ENCODE results near the gene MYO19. TPM values are rescaled to one million over a fixed set of nuclear protein-coding genes. Genes with fewer than 3 reads are reported as not detected.

Gene MYO19
- total RNA-seq, 4 donors from 2014 or later: 150 to 286 (median 213) TPM

DNA sequence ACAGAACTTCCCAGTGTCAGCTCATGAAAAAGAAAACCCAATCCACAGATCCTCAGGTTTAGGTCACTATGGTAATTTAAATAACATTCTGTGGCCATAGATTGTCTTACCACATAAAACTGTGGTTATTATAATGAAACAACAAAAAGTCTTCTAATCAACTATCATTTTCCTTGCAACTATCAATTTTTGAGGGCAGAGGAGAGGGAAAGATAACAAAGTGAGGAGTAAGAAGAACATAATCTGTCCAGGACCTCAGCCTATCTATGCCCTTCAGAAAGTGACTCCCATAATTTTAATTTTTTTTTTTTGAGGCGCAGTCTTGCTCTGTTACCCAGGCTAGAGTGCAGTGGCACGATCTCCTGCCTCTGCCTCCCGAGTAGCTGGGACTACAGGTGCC, 6.0 kb upstream of the MYO19 start:
- DNase-seq: no peak
- Histone ChIP-seq H3K9me3 (no peaks in the 10 kb centered on the region), H3K4me1 (peaks cover 0 to 13% (median 5%) of the 10 kb centered on the region in 4 donors), H3K36me3 (peaks cover 0 to 11% (median 0%) of the 10 kb centered on the region in 3 donors), H3K27ac (no peak overlapping the region), H3K4me3 (no peak overlapping the region), H3K27me3 (no peaks in the 10 kb centered on the region)
- no peak for TF ChIP-seq POLR2A (IDR thresholded peaks at IDR 0.05)
- TF ChIP-seq, protein P1, sequence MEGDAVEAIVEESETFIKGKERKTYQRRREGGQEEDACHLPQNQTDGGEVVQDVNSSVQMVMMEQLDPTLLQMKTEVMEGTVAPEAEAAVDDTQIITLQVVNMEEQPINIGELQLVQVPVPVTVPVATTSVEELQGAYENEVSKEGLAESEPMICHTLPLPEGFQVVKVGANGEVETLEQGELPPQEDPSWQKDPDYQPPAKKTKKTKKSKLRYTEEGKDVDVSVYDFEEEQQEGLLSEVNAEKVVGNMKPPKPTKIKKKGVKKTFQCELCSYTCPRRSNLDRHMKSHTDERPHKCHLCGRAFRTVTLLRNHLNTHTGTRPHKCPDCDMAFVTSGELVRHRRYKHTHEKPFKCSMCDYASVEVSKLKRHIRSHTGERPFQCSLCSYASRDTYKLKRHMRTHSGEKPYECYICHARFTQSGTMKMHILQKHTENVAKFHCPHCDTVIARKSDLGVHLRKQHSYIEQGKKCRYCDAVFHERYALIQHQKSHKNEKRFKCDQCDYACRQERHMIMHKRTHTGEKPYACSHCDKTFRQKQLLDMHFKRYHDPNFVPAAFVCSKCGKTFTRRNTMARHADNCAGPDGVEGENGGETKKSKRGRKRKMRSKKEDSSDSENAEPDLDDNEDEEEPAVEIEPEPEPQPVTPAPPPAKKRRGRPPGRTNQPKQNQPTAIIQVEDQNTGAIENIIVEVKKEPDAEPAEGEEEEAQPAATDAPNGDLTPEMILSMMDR (IDR thresholded peaks at IDR 0.05): no peak

DNA sequence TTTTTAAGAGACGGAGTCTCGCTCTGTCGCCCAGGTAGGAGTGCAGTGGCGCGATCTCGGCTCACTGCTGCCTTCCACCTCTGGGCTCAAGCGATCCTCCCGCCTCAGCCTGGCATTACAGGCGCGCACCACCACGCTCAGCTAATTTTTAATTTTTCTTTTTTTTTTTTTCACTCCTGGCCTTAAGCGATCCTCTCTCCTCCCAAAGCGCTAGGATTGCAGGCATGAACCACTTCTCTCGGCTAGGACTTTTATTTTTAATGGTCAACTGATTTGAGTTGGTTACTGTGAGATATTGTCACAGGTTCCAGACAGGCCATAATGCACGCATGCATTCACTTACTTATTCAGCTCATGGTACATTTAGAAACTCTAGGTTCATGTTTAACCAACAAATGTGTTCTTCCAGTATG, 1.0 kb upstream of the MYO19 start:
- Histone ChIP-seq H3K36me3 (peaks cover 0 to 31% (median 0%) of the 10 kb centered on the region in 3 donors), H3K27me3 (no peaks in the 10 kb centered on the region)

DNA sequence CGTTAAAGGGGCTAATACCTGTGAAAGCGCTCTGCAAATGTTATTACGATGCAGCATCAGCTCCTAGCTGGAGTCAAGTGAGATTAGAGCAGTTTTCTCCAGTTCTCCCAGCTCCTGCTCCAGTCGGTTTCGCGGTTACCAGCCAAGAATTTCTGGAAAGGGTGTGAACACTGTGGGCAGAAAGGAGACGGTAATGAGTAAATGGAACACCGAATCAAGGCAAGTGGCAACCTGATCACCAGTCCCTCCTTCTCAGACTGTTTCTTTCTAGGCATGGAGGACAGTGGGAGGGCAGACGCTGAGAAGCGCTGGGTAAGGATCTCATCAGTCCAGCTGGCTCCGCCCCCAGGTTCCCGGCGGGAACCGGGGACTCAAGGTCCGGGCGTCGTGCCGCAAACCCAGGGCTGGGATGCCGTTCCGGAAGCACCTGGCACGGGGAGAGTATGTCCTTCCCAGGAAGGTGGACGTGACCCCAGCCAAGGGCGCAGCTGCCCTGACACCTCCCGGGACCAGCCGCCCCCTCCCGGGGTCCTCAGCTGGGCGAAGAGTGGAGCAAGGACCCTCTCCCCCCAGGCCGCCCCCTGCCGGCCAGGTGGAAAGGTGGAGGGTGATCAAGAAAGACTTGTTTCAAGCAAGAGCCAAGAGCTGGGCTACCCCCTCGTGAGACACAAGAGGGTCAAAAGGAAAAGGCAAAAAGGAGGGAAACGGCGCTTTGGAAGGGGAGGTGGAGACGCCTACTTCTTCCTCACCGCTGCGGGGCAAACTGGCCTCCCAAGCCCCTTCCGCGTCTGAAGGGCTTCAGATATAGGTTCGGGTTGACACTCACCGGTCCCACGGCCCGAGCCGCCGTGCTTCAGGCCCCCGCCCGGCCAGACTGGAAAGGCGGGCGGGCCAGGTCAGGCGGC, 481 bp downstream of the MYO19 start:
- H3K4me1 ChIP-seq: peaks cover 0 to 7% (median 5%) of the 10 kb centered on the region in 4 donors
- H3K36me3 ChIP-seq: peaks cover 0 to 30% (median 0%) of the 10 kb centered on the region in 3 donors
- TF ChIP-seq, protein P1 (IDR thresholded peaks at IDR 0.05): peak; percentile 24 to 58 (median 50)
- peak; percentile 8 to 38 for TF ChIP-seq POLR2A (IDR thresholded peaks at IDR 0.05)
- no peaks in the 10 kb centered on the region for H3K27me3 ChIP-seq
- peak overlapping the region; percentile 90 to 99 (median 94) for H3K27ac ChIP-seq
- no peaks in the 10 kb centered on the region for H3K9me3 ChIP-seq
- DNase-seq: peak; percentile 51 to 87 (median 83)
- peak overlapping the region; percentile 69 to 95 (median 80) for H3K4me3 ChIP-seq

More for the DNA sequence above, 1.0 kb upstream of the MYO19 start:
- no peak for DNase-seq
- no peaks in the 10 kb centered on the region for H3K9me3 ChIP-seq
- H3K27ac ChIP-seq: peak overlapping the region; percentile 90 to 99 (median 94)
- peak overlapping the region; percentile 69 to 95 (median 80) for H3K4me3 ChIP-seq
- TF ChIP-seq, protein P1 (IDR thresholded peaks at IDR 0.05): peak in 1 of 6 experiments; percentile 17
- TF ChIP-seq POLR2A (IDR thresholded peaks at IDR 0.05): no peak
- peaks cover 0 to 7% (median 5%) of the 10 kb centered on the region in 4 donors for H3K4me1 ChIP-seq

DNA sequence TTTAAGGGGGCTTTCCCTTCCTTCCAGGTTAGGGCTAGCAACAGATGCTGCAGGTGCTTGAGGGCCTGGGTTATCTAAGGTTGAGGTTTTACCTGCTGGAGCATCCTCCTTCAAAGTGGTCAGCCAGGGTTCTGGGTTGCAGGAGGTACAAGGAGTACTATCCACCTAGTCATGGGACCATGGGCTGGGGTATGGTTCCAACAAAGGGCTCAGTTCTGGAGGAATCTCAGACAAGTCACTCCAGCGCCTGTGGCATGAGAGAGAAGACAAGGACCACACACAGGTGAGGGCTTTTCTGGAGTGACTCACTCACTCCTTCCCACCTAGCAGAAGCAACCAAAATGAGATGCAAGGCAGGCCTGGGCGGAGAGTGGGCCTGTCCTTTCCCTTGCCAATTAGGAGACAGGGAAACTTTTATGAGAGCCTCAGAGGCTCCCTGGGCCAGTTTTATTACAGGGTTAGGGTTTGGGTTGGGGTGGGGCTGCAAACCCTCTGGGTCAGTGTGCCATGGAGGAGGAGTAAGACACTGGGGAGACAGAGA, 2.2 kb downstream of the MYO19 start:
- TF ChIP-seq POLR2A (IDR thresholded peaks at IDR 0.05): no peak
- TF ChIP-seq, protein P1 (IDR thresholded peaks at IDR 0.05): no peak
- no peak for DNase-seq
- H3K36me3 ChIP-seq: peaks cover 0 to 29% (median 0%) of the 10 kb centered on the region in 3 donors

DNA sequence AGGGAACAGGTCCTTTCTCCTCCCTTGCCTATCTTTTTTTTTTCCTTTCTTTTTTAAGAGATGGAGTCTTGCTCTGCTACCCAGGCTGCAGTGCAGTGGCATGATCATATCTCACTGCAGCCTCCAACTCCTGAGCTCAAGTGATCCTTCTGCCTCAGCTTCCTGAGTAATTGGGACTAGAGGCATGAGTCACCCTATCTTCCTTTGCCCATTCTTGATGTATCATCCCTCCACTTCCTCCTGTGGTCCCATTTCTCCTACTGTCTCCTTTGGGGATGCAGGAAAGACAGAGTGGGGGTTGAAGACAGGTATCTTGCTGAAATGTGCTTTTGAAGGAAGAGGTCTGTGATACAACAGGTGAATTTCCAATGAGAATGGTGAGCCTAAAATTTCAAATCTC, 5.5 kb downstream of the MYO19 start:
- no peak for DNase-seq
- peaks cover 0 to 59% (median 0%) of the 10 kb centered on the region in 3 donors for H3K36me3 ChIP-seq
- H3K4me1 ChIP-seq: peaks cover 0 to 5% (median 0%) of the 10 kb centered on the region in 4 donors
- no peak overlapping the region for H3K4me3 ChIP-seq
- no peaks in the 10 kb centered on the region for H3K27me3 ChIP-seq
- H3K9me3 ChIP-seq: no peaks in the 10 kb centered on the region
- H3K27ac ChIP-seq: no peak overlapping the region
- TF ChIP-seq, protein P1 (IDR thresholded peaks at IDR 0.05): no peak
- no peak for TF ChIP-seq POLR2A (IDR thresholded peaks at IDR 0.05)

More for the DNA sequence above, 2.2 kb downstream of the MYO19 start:
- Histone ChIP-seq H3K27ac (no peak overlapping the region), H3K9me3 (no peaks in the 10 kb centered on the region), H3K4me3 (no peak overlapping the region), H3K27me3 (no peaks in the 10 kb centered on the region), H3K4me1 (peaks cover 0 to 7% (median 5%) of the 10 kb centered on the region in 4 donors)

Data from Peyer's patch (tissue), 4 donors.